Dedifferentiated amniotic fluid mesenchymal stem cell (primary cell): Measurements from ENCODE around the gene PARVA.
A peak's percentile ranks its signal among the peaks of the same experiment; 100 is the strongest.

Experiments used
- DNase-seq: peaks from one replicate; pipeline ENCODE4 v3.0.0-alpha.2; 2016; ENCODE audit errors: extremely low spot score

The PARVA gene

DNA sequence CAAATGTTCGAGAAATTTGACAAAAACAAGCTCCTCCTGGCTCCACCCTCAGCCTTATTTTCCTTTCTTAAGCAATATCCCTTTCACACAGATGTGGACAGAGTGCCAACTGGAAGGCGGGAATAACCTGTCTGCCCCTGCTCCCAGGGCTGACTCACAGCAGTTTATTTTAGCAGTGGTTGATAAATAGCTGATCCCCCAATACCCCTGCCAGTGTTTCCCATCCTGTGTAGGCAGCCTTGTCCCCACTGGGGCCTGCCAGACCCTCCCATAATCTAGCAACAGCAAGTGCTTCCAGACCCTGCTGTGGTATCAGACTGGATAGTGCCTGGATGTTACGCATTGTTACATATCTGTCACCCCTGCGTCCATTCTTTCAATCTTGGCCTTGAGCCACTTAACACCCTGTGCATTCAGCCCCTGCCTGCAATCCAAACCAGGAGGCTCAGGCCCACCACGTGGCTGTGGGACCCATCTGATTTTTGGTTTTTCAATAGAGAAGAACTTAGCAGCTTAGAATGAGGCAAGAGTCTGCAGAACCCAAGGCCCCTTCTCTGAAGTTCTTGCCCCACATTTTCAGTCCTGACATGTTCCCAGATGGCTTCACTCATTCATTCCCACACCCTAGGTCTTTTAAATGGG, 53.7 kb downstream of the PARVA start:
- peak; percentile 72 for DNase-seq

DNA sequence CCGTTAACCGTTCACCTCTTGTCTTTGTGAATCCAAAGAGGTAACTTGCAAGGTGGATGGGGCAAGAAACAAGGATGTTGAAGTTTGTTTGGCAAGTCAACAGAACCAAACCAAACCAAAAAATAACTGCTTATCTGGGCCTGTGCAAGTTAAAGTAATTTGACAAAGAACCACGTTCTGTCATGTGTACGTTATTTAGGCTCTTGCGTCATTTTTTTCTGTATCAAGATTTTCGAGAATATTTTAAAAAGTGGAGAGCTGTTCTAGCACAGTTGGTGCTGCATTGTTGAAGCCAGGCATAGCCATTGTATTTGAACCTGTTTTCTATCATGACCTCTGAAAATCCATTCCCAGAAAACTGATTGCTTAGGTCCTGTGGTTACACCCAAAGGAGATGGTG, 55.1 kb downstream of the PARVA start:
- no peak for DNase-seq

DNA sequence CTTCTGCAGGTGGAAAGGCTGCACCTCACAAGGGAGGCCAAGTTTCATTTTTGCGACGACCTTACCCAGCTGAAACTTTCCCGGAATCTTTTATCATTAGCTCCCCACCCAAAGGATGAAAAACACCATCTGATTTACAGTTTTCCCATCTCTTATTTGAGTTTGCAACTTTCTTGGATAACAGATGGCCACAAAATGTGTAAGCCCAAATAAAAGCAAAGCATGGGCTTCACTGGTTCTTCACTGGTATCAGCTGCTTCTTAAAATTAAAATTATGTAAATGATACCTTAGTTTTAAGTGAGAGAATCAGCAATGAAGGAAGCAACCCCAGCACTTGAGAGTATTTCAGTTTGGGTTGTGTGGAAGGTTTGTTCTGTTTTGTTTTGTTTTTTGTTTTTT, 55.8 kb downstream of the PARVA start:
- DNase-seq = no peak

DNA sequence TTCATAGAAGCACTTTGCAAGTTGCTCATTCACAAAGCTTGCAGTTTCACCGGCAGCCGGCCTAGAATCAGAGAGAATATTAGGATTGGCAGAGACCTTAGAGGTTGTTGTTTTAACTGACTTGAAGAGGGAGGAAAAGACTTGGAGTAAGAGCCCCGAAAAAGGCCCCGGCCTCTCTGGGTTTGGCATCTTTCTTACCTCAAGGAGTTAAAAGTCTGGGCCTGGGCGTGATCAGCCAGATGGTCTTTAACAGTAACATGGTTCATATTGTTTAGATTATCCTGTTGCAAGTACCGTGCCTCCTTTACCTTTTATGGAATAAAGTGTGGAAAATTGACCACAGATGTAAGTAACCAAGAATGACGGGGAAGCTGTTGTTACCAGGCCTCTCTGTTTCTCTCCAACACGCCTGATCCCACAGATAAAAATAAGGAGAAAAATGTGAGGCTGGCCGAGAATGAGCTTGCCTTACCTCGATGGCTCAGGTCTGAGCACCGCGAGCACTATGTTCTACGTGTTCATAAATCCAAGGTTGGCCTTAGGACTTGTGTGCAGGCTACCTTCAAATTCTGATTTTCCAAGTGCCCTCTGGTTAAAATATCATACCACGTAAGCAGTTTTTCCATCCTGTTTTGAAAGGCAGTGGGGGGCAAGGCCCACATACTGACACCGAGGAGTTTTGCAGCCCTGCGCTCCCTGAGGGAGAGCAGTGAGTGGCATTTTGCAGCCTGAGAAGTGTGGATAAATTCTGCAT, 56.4 kb downstream of the PARVA start:
- DNase-seq = peak; percentile 89

DNA sequence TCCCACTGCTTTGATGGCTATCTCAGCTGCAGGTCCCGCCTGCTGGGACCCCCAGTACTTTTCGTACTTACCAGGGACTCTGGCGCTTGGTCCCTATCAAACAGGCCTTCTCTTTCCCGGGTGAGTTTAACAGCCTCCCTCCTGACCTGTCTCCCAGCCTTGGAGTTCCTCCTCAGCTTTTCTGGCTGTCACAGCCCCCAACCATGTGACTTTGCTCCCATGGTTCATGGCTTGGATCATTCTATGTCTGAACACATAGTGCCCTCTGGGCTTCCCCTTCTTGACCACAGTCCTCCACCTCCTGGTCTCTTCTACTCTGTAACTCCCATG, 56.9 kb downstream of the PARVA start:
- DNase-seq = no peak

DNA sequence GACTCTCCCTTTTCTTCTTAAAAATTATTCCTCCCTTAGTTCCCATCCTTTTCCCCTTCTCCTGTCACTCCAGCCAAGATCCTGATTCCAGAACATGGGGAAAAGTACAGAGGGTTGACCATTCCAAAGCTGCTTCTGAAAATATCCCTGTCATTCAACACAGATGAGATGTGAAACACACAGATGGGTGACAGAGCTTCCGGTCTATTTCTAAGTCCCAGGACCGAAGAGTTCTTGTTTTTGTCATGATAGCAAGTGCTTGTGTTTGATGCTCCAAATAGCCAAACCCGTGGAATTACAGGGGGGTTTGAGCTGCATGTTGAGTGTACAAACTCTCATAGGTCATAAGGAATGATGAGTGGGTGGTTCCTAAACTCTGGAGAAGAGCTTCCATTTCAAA, 57.9 kb downstream of the PARVA start:
- DNase-seq = no peak

DNA sequence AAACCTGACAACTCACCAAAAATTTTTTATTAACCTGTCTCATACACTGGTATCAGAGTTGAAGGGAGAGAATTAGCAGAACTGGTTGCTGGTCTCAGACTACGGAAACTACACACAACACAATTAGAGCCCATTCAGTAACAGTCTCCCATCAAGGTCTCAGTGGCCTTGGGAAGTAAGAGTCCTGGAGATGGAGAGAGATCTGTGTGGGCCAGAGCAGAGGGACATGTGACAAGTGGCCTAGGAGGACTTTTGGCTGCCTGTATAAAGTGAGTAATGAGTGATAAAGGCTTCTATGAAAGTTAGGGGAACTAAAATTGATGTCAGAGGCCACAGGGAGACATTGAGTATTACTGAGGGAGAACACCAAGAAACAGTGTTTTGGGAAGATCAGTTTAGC, 58.9 kb downstream of the PARVA start:
- DNase-seq = no peak

DNA sequence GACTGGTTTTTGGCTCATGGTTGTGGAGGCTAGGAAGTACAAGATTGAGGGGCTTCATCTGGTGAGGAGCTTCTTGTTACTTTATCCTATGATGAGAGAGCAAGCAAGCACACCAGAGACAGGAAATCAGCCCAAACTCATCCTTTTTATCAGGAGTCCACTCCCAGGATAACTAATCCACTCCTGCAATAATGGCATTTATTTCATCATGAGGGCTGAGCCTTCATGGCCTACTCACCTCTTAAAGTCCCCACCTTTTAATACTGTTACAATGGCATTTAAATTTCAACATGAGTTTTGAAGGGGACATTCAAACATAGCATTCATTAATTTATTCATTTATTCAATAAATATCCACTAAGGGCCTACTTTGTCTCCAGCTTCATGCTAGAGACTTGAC, 60.9 kb downstream of the PARVA start:
- DNase-seq = no peak

DNA sequence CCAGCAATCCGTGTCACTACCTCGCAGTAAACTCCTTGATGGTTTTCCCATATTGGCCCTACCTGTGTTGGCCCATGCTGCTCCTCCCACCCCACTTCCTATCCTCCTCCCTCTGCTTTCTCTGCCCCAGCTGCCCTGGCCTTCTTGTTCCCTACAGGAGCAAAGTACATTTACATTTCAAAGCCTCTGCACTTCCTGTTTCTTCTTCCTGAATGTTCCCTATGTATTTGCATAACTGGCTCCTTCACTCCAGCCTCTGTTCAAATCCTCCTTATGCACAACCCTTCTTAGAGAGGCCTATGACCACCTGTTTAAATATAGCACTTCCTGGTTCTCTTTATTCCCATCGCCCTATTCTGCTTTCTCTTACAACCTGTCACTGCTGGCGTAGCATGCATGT, 62.2 kb downstream of the PARVA start:
- no peak for DNase-seq

DNA sequence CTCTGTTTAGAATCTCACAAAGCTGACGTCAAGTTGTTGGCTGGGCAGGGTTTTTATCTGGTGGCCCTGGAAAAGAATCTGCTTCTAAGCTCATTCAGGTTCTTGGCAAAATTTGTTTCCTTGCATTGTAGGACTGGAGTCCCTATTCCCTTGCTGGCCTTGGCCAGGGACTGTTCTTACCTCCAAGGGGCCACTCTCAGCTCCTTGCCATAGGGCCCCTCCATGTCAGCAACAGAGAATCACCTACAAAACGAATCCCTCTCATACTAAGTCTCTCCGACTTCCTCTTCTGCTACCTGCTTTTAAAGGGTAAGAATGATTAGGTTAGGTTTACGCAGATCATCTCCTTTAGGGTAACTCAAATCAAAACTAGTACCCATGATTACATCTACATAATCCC, 63.2 kb downstream of the PARVA start:
- no peak for DNase-seq

DNA sequence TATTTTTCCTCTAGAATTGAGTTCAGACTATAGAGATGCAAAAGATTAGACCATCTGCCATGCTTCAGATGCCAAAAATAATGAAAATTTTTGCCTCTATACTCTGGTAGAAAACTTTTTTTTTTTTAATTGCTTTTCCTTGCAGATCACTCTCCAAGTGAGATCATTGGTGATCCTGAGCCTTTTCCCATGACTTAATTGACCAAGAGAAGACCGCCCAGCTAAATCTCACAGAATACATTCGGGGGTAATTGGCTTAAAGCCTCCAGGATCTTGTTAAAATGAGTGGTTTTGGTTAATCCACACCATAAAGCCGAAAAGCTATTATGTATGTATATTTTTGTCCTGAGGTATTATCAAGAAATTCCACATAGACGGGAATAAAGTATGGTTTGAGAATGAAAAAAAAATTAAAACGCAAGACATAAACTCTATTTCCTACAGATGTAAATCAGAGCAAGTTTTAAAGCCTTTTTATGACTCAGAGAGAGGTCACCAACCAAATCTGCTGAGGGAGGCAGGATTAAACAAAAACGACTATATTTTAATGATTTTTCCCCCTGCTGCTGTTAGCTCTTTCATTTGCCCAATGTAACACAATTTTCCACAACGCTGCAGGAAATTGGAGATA, 64.0 kb downstream of the PARVA start:
- no peak for DNase-seq

DNA sequence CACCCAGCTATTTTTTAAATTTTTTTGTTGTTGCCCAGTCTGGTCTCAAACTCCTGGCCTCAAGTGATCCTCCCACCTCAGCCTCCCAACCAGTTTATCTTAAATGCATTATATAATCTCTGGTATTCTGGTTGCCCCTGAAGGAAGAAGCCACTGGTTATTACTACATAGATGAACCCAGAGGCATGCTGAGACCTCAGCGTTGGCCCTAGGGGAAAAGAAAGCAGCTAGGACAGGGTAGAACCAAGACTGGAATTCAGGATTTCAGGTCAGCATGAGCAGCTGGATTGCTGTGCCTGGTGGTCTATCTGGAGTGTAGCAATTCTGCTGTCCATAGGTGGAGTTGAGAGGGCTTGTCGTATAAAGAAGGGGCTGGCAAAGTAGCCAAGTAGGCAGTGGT, 67.2 kb downstream of the PARVA start:
- DNase-seq = no peak

DNA sequence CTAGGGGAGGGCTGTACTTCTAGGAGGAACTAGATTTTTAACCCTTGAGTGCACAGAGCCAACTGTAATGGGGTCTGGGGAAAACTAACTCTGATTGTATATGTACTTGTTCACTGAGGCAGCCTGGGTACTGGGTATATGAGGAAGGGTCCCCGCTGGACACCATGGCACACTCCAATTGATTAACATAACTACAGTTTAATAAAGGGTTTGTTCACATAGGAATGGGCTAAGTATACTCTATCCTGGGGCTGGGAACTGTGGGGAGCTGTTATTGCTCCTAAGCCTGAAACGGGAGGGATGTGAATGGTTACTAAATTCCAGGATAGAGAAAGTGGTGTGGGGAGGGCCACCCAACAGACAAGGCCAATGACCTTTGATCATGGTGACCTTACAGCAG, 67.6 kb downstream of the PARVA start:
- DNase-seq = no peak

DNA sequence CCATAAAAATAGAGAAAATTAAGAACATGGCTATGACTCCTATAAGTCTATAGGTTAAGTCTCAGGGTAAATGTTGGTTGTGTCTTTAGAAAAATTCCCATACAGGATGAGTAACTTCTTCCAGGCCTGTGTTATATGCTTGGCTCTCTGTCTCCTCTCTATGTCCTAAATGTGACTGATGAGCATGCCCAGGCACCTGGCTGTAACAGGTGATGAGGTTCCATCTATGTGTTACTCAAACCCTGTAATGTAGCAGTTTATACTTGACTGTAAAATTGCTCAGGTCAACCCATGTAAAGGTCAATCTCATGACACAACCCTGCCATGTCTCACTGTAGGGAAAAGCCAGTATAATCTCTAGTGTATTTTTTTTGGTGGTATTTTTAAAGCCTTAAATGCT, 69.5 kb downstream of the PARVA start:
- DNase-seq = no peak

DNA sequence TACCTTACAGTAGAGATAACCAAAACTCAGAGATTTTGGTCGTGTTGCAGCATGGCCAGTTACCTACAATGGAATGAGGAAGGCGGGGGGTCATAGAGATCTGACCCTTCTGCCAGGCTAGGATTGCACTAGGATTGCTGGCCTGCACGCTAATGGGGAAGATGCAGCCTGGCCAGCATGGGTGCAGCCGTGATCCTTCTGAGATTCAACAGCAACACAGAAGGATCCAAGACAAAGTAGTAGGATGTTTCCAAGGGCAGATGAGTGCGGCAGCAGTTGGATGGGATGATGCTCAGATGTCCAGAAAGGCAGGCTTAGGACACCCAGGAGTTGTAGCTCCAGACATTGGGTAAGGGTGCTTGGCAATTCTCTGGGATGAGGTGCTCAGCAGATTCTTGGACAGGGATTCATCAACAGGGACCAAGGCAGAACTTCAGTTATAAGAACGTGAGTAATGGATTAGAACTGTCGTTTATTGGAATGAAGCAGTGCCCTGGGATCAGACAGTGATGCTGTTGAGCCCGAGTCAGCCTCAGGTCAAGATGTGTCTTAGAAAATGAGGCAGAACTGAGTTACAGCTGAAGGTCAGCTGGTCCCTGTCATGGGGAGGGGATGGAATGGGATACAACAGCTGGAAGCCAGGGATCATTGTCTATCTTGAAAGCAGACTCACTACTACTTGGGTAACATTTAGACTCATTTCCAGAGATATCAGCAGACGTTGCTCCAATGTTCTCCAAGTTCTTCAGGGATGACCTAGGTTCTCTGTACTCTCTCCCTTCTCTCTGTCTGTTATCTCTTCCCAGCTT, 71.0 kb downstream of the PARVA start:
- DNase-seq = no peak

DNA sequence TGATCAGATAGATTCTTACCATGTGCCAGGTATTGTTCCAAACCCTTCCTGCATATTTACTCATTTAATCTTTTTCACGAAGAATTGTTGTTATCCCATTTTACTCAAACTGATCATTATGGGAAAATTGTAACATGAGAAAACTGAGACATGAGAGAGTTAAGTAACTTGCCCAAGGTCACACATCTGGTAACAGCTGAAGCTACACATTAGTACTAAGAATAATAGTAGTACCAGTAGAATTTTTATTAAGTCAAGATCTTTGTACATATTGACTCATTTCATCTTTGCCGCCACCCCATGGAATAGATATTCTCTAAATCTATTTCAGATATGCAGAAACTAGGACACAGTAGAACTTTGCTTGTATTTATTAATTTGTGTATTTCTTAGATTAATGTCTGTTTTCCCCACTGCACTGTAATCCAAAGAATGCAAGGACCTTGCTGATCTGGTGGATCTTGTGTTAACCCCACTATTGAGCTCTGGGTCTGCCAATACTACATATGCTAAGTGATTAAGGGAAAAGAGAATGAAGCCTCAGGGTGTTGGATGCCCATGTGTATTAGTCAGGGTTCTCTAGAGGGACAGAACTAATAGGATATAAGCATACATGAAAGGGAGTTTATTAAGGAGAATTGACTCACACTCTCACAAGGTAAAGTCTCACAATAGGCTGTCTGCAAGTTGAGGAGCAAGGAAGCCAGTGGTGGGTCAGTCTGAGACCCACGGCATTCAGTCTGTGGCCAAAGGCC, 72.8 kb downstream of the PARVA start:
- DNase-seq = no peak

DNA sequence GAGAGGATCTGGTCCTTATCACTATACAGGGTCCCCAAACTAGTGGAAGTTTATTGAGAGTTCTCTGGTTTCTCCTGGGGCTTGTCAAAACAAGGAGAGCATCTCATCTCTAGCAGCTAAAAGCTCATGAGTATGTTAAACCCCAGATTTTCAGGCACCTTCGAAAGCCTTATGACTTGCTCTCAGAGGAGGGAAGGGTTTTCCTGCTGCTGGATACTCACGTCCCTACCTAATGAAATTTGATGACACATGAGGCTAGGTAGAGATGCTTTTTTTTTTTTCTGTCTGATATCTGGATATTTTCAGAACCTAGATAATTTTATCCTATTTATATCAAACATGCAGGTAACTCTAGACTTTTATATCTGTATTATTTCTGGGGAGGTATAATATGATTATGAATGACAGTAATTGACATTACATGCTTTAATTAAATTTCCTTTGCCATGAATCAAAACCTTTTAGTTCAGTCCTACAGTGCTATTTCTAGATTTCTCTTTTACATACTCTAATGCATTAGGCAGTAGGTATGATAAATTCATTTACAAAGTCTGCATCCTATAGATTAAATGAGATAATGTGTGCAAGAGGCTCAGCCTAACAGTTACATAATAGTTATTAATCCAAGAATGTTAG, 73.9 kb downstream of the PARVA start:
- no peak for DNase-seq

DNA sequence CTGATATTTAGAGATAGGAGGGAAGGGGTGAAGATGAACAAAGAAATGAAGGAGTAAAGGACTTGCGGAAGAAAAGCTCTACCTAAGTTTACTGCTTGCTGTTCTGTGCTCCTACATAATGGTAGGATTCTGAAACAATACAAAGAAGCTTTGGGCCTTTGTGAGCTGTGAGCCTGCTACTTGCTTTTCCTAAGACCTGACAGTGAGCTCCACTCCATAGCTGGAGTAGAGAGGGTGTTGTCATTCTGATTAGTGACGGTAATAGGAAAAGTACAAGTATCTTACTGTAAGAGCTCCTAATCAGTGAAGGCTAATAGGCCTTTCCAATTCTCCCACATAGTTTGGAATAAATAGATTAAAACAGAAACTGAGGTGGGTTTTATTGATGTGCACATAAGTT, 75.9 kb downstream of the PARVA start:
- DNase-seq = no peak

DNA sequence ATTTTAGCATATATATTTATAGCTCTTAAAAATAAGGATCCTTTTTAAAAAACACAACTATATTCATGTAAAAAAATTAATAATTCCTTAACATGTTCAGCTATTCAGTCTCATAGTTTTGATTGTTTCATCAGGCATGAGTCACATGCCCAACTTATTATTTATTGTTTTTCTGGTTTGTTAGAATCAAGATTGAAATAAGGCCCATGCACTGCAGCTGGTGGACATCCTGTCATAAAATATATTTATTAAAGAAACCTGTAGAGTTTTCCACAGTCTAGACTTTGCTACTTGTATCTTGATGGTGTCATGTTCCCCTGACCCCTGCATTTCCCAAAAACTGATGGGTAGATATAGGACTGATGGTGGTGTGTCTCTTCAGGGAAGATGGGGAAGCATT, 77.4 kb downstream of the PARVA start:
- no peak for DNase-seq

DNA sequence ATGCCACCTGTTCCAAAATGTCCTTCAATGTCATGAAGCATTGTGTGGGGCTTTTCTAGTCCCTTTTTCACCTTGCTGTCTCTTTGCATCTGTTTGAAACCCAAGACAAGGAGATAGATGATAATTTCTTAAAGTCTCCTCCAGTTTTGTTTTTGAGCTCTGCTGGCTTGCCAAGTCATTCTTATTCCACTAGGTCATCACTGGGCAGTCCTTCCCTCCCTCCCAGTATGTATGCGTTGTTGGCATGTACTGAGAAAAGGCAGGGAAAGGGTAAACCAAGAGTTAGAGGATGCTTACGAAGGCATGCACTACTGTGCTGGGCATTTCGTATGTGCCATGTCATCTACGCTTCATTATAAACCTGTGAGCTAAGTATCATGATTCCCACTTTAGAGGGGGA, 78.6 kb downstream of the PARVA start:
- peak; percentile 68 for DNase-seq
